Activated CD8-positive, alpha-beta memory T cell treated with anti-CD3 and anti-CD28 coated beads for 36 hours (primary cell): Measurements from ENCODE around the gene MIPEP. TPM values are rescaled to one million over a fixed set of nuclear protein-coding genes. Genes with fewer than 3 reads are reported as not detected.

ENCODE experiments used
- CTCF ChIA-PET: fragments of 350-600 bp; sonication (Branson Sonifier 250); formaldehyde crosslinking; loops from one replicate; lab custom pipeline; 2021; ENCODE audit warnings: antibody characterized with exemption; lab: Charles Lee
- POLR2A ChIA-PET: fragments of 350-600 bp; sonication (Branson Sonifier 250); formaldehyde crosslinking; loops from one replicate; lab custom pipeline; 2021; ENCODE audit warnings: antibody characterized with exemption; lab: Charles Lee
- total RNA-seq, 2 experiments: library from RNA; stranded (reverse); gene quantifications; one replicate each; pipeline ENCODE4 v1.2.3, GENCODE V29; 2021

The MIPEP gene
- total RNA-seq, 2 experiments from 2014 or later, result 19.8 to 20.7 TPM

- POLR2A ChIA-PET, result no interaction called here
- CTCF ChIA-PET, result no interaction called here
Observed at GRCh38 chr13:23736541-23736940, 152.7 kb downstream of the MIPEP start.

- ChIA-PET POLR2A (no interaction called here), CTCF (no interaction called here)
Observed at GRCh38 chr13:23735329-23735728, 153.9 kb downstream of the MIPEP start.

- ChIA-PET CTCF (no interaction called here), POLR2A (interaction anchor here (0.6 to 0.8 kb wide), 2 partner anchors 49 to 266 kb away, joined by 3 to 7 read pairs; no protein-coding TSS in a partner anchor)
Observed at GRCh38 chr13:23731709-23732108, 157.5 kb downstream of the MIPEP start.

GRCh38 chr13:23730251-23730650 lies 158.9 kb downstream of the MIPEP start:
- ChIA-PET CTCF (no interaction called here), POLR2A (no interaction called here)

GRCh38 chr13:23729531-23729930 lies 159.7 kb downstream of the MIPEP start:
- ChIA-PET POLR2A (no interaction called here), CTCF (no interaction called here)

- ChIA-PET POLR2A (no interaction called here), CTCF (no interaction called here)
Observed at GRCh38 chr13:23728807-23729206, 160.4 kb downstream of the MIPEP start.

- CTCF ChIA-PET, result no interaction called here
- POLR2A ChIA-PET, result no interaction called here
Observed at GRCh38 chr13:23725922-23726321, 163.3 kb downstream of the MIPEP start.

- ChIA-PET CTCF (no interaction called here), POLR2A (no interaction called here)
Observed at GRCh38 chr13:23724196-23724970, 164.8 kb downstream of the MIPEP start.

- ChIA-PET CTCF (no interaction called here), POLR2A (interaction anchor here (0.5 kb wide), 1 partner anchor 287 kb away, joined by 3 read pairs; no protein-coding TSS in a partner anchor)
Observed at GRCh38 chr13:23723471-23723870, 165.7 kb downstream of the MIPEP start.

- CTCF ChIA-PET, result no interaction called here
- POLR2A ChIA-PET, result interaction anchor here (0.5 kb wide), 1 partner anchor 287 kb away, joined by 3 read pairs; no protein-coding TSS in a partner anchor
Observed at GRCh38 chr13:23722726-23723453, 166.3 kb downstream of the MIPEP start.

GRCh38 chr13:23718996-23719395 lies 170.2 kb downstream of the MIPEP start:
- ChIA-PET POLR2A (no interaction called here), CTCF (no interaction called here)

- ChIA-PET POLR2A (no interaction called here), CTCF (no interaction called here)
Observed at GRCh38 chr13:23716401-23716800, 172.8 kb downstream of the MIPEP start.

- ChIA-PET POLR2A (no interaction called here), CTCF (interaction anchor here (0.5 to 1.2 kb wide), 2 partner anchors 34 to 221 kb away, joined by 3 to 4 read pairs; no protein-coding TSS in a partner anchor)
Observed at GRCh38 chr13:23715762-23716235, 173.4 kb downstream of the MIPEP start.

GRCh38 chr13:23715092-23715761 lies 174.0 kb downstream of the MIPEP start:
- CTCF ChIA-PET, result interaction anchor here (0.5 to 1.2 kb wide), 2 partner anchors 34 to 221 kb away, joined by 3 to 4 read pairs; no protein-coding TSS in a partner anchor
- POLR2A ChIA-PET, result no interaction called here

- ChIA-PET CTCF (interaction anchor here (1.2 kb wide), 1 partner anchor 35 kb away, joined by 4 read pairs; no protein-coding TSS in a partner anchor), POLR2A (no interaction called here)
Observed at GRCh38 chr13:23714672-23715071, 174.5 kb downstream of the MIPEP start.

- CTCF ChIA-PET, result no interaction called here
- POLR2A ChIA-PET, result no interaction called here
Observed at GRCh38 chr13:23711355-23711754, 177.8 kb downstream of the MIPEP start.

GRCh38 chr13:23710366-23710765 lies 178.8 kb downstream of the MIPEP start:
- CTCF ChIA-PET, result no interaction called here
- POLR2A ChIA-PET, result no interaction called here

GRCh38 chr13:23709536-23709935 lies 179.7 kb downstream of the MIPEP start:
- ChIA-PET POLR2A (no interaction called here), CTCF (no interaction called here)

GRCh38 chr13:23707674-23708073 lies 181.5 kb downstream of the MIPEP start:
- POLR2A ChIA-PET, result no interaction called here
- CTCF ChIA-PET, result interaction anchor here (0.7 to 1.1 kb wide), 3 partner anchors 25 to 159 kb away, joined by 3 to 4 read pairs (median 3); no protein-coding TSS in a partner anchor

GRCh38 chr13:23705583-23705982 lies 183.6 kb downstream of the MIPEP start:
- CTCF ChIA-PET, result no interaction called here
- POLR2A ChIA-PET, result no interaction called here
